GM19351 (cell line): ENCODE measurements around the gene HMGN5.

Experiments
- ATAC-seq: cut with Tn5 transposase; IDR thresholded peaks from one replicate; pipeline ENCODE4 v1.9.1; 2021; ENCODE audit warnings: mild to moderate bottlenecking, moderate library complexity; ENCODE audit not compliant: unreplicated experiment

HMGN5 gene, protein sequence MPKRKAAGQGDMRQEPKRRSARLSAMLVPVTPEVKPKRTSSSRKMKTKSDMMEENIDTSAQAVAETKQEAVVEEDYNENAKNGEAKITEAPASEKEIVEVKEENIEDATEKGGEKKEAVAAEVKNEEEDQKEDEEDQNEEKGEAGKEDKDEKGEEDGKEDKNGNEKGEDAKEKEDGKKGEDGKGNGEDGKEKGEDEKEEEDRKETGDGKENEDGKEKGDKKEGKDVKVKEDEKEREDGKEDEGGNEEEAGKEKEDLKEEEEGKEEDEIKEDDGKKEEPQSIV

GRCh38 chrX:81201671-81202455 is at the start of gene HMGN5, which contains the start of gene SH3BGRL:
TSS of gene HMGN5 (minus strand) at chrX:81201913. CDS start at chrX:81121549, 80,364 bp downstream.
TSS of gene SH3BGRL (plus strand) at chrX:81202102. CDS start at chrX:81202201, 99 bp downstream.
- ATAC-seq, result peak; percentile 87

DNA sequence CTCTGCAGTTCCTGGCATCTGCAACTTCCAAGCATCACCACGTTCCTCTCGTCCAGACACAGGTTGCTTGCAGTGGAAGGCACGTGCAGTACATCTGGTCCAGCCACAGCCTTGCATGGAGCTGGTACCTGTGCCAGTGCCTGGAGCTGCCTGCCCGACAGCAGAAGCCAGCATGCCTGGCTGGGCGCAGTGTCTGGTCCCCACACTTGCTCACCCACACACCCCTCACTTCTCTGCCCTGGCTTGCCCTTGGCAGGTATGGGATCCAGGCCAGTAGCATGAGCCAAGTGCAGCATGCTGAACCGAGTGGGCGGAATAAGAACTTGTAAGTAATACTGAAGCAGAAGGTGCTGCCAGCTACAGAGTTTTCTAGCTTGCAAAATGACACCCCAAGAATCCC is 40.0 kb upstream of the HMGN5 start:
- no peak for ATAC-seq

DNA sequence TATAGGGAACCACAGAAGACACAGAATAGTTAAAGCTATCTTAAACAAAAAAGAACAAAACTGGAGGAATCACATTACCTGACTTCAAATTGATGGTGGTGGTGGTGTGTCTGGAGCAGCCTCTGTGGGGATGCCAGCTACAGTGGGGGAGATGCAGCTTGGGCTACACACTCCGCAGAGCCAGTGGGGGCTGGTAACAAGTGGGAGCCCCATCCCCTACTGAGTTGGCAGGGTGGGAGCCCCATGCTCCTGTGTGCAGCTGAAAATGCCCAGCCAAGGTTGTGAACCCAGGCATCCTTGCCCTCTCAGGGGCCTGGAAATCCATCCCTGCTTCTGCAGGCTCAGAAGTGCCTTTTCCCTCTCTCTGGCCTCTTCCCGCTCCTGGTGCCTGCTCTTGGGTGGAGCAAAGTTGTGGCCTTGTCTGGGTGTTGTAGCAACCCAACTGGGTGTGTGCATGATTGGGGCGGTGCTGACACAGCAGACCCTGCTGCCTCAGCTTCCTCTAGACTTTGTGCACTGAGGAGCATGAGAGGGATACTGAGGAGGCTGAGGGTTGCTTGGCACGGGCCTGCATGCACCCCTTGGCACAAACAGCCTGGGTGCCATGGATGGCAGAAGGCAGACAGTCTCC is 39.1 kb upstream of the HMGN5 start:
- ATAC-seq, result no peak

DNA sequence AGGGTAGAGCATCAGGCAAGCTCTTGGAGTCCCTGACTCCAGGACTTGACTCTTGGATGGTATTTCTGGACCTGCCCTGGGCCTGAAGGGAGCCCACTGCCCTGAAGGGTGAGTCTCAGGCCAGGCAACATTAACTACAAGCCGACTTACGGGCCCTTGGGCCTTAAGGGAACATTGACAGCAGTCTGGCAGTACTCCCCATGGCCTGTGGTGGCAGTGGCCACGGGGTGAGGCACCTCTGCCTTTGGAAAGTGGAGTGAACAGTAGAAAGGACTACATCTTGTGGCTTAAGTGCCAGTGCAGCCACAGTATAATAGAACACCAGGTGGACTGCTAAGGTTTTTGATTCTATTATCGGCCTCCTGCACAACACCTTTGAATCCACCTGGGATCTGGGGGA is 36.5 kb upstream of the HMGN5 start:
- ATAC-seq, result no peak

DNA sequence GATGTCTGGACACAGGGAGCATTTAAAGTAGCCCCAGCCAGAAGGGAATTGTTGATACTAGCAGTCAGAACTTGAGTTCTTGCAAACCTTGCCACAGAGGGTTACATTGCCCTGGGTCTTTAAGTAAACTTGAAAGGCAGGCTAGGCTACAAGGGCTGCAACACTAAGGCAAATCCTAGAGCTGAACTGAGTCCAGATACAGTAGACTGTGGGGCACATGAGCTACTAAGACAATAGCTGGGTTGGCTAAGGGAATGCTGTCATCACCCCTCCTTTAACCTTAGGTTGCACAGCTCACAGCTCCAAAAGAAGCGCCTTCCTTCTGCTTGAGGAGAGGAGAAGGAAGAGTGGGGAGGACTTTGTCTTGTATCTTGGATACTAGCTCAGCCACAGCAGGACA is 35.8 kb upstream of the HMGN5 start:
- ATAC-seq, result no peak

GRCh38 chrX:81232218-81232617 is 30.5 kb upstream of the HMGN5 start:
- ATAC-seq, result no peak

DNA sequence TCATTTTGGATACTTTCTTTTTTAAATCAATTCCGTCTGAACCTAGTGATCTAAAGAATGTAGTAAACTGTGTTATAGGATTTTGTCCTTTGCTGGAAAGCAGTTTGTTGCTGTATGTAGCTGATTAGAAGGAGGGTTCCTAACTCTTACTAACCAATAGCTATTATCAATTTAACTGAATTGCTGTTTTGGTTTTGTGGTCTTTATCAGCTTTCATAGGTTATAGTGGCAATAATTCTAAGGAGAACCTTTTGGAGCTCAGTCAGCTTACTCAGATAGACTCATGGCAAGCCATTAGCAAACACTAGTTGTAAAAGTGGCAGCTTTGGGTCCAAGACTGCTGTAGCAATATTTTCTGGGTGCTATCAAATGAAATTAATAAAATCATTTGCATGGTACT is 29.8 kb upstream of the HMGN5 start:
- no peak for ATAC-seq

- no peak for ATAC-seq
Observed at GRCh38 chrX:81229901-81230300, 28.2 kb upstream of the HMGN5 start.

DNA sequence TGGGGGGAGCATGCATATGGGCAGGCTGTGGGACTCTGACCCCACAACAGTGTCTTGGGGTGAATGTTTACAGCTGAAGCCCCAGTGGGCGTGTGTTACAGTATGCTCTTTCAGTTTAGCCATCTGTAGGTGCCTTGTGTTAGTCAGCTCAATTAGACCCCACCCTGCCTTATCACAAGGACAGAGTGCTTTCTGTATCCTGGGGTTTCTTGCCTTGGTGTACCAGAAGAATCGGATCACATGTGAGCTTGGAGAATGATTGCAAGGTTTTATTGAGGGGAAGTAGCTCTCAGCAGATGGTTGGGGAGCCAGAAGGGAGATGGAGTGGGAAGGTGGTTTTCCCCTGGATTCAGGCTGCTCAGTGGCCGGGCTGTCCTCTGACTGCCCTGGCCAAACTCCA is 27.5 kb upstream of the HMGN5 start:
- no peak for ATAC-seq

DNA sequence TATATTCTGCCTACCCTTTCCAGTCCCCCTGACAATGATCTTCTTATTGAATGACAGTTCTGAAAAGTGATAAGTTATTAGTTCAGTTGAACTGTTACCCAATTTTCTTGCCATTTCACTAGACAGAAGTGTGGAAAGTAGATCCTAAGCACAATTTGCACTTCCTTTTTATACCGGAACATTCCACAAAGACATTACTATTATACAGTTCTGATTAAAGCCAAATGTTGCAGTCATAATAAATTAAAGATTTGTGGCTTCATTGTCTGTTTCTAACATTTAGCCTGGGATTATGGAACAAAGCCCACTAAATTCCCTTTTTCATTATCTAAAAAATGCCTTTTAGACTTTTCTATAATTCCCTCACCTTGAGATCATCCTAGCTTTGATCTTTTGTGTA is 14.0 kb upstream of the HMGN5 start:
- ATAC-seq, result no peak

DNA sequence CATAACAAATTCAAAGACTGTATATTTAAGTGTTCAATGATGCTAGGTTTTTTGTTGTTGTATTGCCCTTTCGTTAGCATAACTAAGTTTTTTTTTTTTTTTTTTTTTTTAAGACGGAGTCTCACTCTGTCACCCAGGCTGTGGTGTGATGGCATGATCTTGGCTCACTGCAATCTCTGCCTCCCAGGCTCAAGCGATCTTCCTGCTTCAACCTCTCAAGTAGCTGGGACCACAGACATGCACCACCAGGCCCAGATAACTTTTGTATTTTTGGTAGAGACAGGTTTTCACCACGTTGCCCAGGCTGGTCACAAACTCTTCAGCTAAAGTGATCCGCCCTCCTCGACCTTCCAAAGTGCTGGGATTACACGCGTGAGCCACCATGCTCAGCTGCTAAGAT is 7.2 kb upstream of the HMGN5 start:
- ATAC-seq, result no peak

GRCh38 chrX:81206476-81206875 is 4.8 kb upstream of the HMGN5 start:
- no peak for ATAC-seq

GRCh38 chrX:81205551-81205950 is 3.8 kb upstream of the HMGN5 start:
- no peak for ATAC-seq

- ATAC-seq, result no peak
Observed at GRCh38 chrX:81202943-81203342, 1.2 kb upstream of the HMGN5 start.

DNA sequence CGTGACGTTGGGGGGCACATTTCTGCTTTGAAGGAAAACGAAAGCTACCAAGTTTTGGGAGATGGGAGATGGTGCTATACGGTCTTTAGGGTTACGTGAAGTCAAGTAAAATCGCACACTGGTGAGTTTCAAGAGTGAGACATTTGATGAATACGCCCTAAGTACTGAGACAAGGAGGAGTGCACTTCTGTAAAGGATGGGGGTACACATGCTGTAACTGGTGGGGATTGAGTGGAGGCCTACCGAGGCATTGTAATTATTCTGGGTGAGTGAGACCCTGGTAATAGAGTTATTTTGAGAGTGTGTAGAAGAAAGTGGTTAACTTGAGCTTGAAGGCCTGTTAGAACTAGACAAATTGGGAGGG is 725 bp upstream of the HMGN5 start:
- ATAC-seq, result peak; percentile 12

DNA sequence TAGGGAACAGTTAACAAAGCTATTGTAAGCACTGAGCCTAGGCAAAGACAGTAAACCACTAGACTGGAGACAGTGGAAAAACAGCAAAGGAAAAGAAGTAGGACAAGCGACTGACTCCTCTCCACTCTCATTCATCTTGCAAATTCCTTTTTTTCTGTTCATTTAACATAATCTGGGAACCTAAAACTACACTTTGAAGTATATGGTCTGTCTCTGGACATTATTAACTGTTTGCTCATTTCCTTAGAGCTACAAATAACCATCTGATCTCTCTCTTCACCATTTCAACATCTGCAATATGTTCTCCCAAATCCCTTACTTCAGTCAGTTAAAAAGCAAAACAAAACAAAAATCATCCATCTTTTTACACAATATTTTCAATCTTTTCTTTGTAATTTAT is 642 bp downstream of the HMGN5 start:
- no peak for ATAC-seq

- peak; percentile 97 for ATAC-seq
Observed at GRCh38 chrX:81195712-81196111, 6.0 kb downstream of the HMGN5 start.

GRCh38 chrX:81195259-81195658 is 6.5 kb downstream of the HMGN5 start:
- no peak for ATAC-seq

- peak; percentile 82 for ATAC-seq
Observed at GRCh38 chrX:81174286-81174685, 27.4 kb downstream of the HMGN5 start.

DNA sequence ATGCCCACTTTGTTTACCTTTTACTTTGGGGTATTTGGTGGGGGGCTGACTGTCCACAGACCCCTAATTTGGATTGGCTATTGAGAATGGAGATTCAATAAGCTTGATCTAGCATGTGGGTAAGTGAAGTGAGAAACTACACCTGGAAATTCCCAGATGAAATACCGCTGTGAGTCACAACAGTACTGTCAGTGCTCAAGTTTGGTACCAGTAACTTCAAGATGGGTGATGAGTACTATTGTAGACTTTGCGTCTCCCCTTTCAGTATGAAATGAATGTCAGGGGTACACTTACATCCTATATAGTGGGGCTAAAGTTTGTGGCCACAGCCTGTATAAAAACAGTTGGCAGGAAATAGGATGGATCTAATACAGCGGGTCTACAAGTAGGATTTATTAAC is 33.3 kb downstream of the HMGN5 start:
- ATAC-seq, result no peak

DNA sequence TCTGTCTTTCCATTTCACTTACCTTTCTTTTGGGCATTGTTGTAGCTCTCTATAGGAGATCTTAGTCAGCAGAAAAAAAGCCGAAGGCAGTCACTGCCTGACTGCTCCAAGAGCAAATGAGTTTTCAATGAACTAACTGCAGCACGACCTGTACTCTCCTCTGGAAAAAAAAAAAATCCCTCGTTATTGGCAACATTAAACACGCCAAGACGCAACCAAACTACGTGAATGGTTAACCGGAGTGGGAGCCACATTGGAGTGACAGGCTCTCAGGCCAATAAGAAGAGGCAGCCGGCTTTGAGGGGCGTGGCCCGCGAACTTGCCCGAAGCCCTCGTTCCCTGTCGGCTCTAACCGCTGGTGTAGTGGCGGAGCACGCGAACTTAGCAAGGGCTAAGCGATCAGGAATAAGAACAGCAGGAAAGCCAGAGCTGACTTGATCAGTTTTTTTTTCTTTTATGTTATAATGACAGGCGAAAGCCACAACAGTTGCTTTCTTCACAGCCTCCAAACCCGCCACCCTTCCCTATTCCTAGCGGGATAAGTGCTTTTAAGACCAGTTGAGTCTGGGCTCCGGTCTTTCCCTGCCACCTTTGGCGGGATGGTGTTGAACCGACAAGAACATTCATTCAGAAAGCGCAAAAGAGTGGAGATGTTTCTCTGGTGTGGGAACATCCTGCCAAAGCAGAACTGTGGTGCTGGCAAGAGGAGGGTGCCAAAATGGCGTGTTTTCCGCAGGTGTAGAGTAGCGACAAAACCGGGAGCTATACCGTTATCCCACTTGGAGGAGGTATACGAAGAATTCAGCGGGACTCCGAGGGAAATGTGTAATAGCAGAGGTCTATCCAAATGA is 80.0 kb downstream of the HMGN5 start:
- peak; percentile 93 for ATAC-seq
